Stimulated activated CD4-positive, alpha-beta T cell treated with anti-CD3 and anti-CD28 coated beads, Interleukin-1b, Interleukin-23, amount 100 ng/mL, for 24 hours (primary cell): Measurements from ENCODE around the gene TRIM33.
"Not testable (repeated sequence)": the region's sequence is repeated elsewhere in the genome, so short reads cannot be mapped to it uniquely, and the experiment has no call there.

ENCODE experiments used
- DNase-seq, 4 experiments: peaks; one replicate each; pipeline ENCODE4 v3.0.0-alpha.2; 2020; ENCODE audit warnings: low read depth in 4 of 4, low spot score in 1 of 4

The TRIM33 gene

GRCh38 chr1:114427612-114428011 is 83.4 kb downstream of the TRIM33 start:
- no peak for DNase-seq

- DNase-seq = no peak
Measured at GRCh38 chr1:114423455-114423854, 87.5 kb downstream of the TRIM33 start.

GRCh38 chr1:114418948-114419347 is 92.1 kb downstream of the TRIM33 start:
- not testable (repeated sequence) for DNase-seq

GRCh38 chr1:114397601-114398000 is 113.4 kb downstream of the TRIM33 start:
- DNase-seq = no peak

- no peak for DNase-seq
Measured at GRCh38 chr1:114395863-114396262, 115.1 kb downstream of the TRIM33 start.

GRCh38 chr1:114390960-114391359 is 120.0 kb downstream of the TRIM33 start:
- DNase-seq = no peak

GRCh38 chr1:114390361-114390760 is 120.6 kb downstream of the TRIM33 start:
- DNase-seq = no peak

GRCh38 chr1:114388432-114389003 is 122.5 kb downstream of the TRIM33 start:
- DNase-seq = no peak

- DNase-seq = not testable (repeated sequence)
Measured at GRCh38 chr1:114387585-114387984, 123.4 kb downstream of the TRIM33 start.

- DNase-seq = no peak
Measured at GRCh38 chr1:114387010-114387360, 124.0 kb downstream of the TRIM33 start.

GRCh38 chr1:114386129-114387009 is 124.6 kb downstream of the TRIM33 start:
- DNase-seq = no peak

- DNase-seq = no peak
Measured at GRCh38 chr1:114384922-114385321, 126.1 kb downstream of the TRIM33 start.

- DNase-seq = no peak
Measured at GRCh38 chr1:114379987-114380386, 131.0 kb downstream of the TRIM33 start.

GRCh38 chr1:114379358-114379757 is 131.6 kb downstream of the TRIM33 start:
- no peak for DNase-seq

GRCh38 chr1:114377356-114377755 is 133.6 kb downstream of the TRIM33 start:
- no peak for DNase-seq

GRCh38 chr1:114369930-114370329 is 141.1 kb downstream of the TRIM33 start:
- DNase-seq = no peak

- not testable (repeated sequence) for DNase-seq
Measured at GRCh38 chr1:114369266-114369919, 141.6 kb downstream of the TRIM33 start.

GRCh38 chr1:114368560-114369255 is 142.3 kb downstream of the TRIM33 start:
- no peak for DNase-seq

- no peak for DNase-seq
Measured at GRCh38 chr1:114367810-114368209, 143.2 kb downstream of the TRIM33 start.

- not testable (repeated sequence) for DNase-seq
Measured at GRCh38 chr1:114363230-114363629, 147.8 kb downstream of the TRIM33 start.

- DNase-seq = no peak
Measured at GRCh38 chr1:114359791-114360190, 151.2 kb downstream of the TRIM33 start.

- DNase-seq = no peak
Measured at GRCh38 chr1:114355240-114355639, 155.8 kb downstream of the TRIM33 start.
